GM21515 (cell line): ENCODE measurements around the gene NPEPL1.

Experiments used
- ATAC-seq: cut with Tn5 transposase; IDR thresholded peaks from one replicate; pipeline ENCODE4 v1.9.1; 2021; ENCODE audit not compliant: unreplicated experiment

NPEPL1 gene

DNA sequence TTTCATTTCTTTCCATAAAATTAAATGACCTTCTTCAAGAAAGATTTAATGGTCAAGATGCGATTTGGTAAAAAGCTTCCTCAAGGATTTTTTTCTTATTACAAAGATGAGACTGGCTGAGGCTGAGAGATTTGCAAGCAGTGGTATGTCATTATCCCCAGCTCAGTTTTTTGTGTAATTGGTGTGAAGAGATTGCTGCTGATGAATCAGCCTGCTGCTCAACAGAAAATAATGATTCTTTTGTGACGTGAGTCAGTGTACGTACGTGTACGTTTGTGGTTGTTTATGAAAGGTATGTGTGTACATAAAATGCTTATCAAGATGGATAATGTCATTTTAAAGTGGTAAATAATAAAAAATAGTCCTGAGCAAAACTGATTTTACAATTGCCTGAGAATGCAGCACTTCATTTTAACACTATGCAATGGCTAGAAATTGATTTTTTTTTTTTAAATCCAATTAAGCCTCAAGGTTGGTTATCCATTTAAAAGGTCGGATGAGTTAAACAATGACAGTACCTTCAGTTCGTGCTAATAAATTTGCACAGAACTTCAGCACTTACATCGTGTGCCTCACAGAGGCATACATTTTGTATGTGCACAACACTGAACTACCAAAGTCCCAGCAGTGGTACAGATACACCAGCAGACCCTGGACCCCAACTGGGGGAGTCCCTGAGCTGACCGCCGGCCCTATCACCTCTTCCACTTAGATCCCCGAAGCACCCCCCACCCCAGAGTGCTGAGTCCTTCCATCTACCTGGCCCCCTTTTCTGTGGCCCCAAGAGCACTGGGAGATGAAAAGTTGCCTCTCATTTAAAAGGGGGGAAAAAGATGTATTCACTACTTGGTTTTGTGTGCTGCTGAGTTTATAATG lies 9.7 kb upstream of the NPEPL1 start:
- ATAC-seq: no peak

- ATAC-seq: no peak
These were observed 8.3 kb upstream of the NPEPL1 start for GRCh38 chr20:58684291-58684690.

DNA sequence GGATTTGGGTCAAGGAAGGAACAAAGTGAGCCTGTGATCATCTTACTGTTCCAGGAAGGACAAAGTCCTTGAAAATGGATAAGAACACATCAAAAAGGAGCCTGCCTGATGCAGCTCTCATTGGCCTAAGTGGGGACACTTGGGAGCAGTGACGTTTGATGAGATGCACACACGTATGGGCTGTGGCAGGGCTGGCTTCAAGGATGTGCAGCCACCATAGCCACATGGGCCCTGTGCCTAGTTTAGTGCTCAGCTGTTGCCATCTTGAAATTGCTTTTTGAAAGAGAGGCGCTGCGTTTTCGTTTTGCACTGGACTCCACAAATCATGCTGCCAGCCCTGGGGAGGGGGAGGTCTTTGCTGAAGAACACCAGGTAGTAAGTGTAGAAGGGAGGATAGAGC lies 6.6 kb upstream of the NPEPL1 start:
- ATAC-seq: no peak

GRCh38 chr20:58688414-58688813 lies 4.2 kb upstream of the NPEPL1 start:
- no peak for ATAC-seq

DNA sequence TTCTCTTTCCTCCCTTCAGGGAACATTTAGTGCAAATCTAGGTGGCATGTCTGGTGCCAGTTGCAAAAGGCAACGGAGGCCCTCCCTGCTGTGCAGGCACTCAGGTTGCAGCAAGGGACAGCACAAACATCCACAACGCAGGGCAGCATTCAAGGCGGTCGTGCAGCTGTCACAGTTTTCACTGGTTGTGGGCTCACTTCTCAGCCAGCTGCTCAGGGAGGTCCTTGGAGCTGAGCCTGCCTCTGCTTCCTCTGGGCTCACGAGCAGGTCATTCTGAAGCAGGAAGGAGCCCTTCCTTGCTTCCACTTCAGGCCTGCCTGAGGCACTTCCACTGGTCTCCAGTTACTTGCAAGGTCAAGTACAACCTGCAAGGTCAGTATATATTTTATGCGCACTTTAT lies 3.8 kb upstream of the NPEPL1 start:
- ATAC-seq: no peak

DNA sequence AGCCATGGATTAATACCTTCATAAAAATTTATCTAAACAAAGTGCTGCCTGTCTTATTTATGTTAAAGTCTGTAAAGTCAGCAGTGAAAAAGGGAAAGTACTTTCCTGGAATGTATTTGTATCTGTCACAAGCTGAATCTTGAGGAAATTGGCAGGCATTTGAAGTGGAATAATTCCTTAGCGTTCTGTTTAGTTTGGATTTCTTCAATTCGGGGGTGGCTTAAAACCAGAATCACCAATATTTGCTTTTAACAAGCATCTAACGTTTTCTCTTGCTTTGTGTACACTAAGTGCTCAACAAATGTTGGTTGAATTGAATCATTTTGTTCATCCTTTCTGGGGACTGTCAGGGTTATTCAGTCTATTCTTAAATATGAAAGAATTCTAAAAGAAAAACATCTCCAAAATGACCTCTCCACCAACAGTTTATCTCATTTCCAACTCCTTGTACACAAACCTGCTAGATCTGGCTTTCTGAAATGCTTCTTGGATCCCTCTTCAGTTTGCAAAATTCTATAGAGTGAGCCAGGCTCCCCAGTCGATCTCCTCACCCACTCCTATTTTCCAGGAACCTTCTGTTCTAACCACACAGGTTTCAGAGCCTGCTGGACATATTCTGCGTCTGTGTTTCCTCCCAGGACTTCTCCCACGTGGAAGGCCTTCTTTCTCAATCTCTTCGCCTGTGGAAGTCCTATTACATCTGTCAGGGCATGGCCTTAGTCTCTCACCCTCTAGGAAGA lies 2.0 kb upstream of the NPEPL1 start:
- no peak for ATAC-seq

GRCh38 chr20:58691773-58692578 lies 624 bp upstream of the NPEPL1 start:
- no peak for ATAC-seq

GRCh38 chr20:58693226-58694006 lies 816 bp downstream of the NPEPL1 start:
- ATAC-seq: no peak

DNA sequence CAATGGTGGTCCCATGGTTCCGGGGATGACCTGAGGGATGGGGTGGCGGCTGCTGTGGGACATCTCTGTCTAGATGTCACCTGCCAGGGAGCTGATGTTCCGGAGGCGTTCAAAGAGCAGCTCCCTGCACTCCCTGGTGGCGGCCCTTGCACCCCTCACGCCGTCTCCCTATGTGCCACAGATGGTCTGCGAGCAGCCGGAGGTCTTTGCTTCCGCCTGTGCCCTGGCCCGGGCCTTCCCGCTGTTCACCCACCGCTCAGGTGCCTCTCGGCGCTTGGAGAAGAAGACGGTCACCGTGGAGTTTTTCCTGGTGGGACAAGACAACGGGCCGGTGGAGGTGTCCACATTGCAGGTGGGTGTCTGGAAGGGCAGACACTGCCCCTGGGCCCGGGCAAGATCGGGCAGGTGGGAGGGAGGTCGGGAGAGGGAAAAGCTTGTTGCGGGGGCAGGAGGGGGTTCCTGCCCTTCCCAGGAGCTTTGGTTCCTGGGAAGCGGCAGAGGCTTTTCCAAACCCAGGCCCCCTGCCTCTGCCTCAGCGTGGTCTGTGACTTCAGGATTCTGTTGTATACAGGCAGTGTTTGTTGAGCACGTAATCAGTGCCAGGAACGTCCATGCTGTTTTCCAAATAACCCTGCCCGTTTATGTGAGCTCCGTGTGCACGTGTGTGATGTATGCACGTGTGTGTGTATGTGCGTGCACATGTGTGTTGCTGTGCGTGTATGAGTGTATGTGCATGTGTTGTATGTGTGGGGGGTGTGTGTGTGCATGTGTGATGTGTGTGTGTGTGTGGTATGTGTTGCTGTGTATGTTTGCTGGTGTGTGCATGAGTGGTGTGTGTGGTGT lies 1.9 kb downstream of the NPEPL1 start:
- no peak for ATAC-seq

- no peak for ATAC-seq
These were observed 2.6 kb downstream of the NPEPL1 start for GRCh38 chr20:58695084-58695722.

GRCh38 chr20:58695895-58696375 lies 3.3 kb downstream of the NPEPL1 start:
- no peak for ATAC-seq

GRCh38 chr20:58696411-58696961 lies 3.9 kb downstream of the NPEPL1 start:
- no peak for ATAC-seq

DNA sequence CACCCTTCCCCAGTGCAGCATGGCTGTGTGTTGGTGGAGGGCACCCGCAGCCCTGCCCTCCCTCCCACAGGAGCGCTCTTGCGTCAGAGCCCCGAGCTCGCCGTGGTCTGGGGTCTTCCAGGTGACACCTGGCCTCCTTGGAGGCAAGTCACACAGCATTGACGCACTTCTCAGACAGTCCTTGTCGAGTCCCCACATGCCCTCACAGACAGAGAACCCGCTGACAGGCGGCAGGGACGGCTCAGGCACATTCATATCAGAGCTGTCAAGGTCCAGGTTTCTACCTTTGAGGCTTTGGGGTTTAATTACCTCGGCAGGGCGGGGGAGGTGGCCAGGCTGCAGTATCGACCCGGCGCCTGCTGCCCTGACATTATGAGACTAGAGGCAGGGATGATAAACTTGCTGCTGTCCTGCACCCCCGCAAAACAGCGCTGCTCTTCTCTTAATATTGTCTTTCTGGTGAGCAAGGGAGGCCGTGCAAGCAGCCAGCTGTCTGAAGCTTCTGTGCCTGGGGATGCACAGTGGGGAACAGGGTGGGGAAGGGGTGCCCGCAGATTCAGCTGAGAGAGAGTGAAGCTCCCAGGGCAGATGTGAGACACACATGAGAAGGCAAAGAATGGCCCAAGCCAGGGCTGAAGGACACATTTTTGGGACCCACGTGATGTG lies 4.7 kb downstream of the NPEPL1 start:
- no peak for ATAC-seq

GRCh38 chr20:58697867-58698703 lies 5.5 kb downstream of the NPEPL1 start:
- no peak for ATAC-seq

DNA sequence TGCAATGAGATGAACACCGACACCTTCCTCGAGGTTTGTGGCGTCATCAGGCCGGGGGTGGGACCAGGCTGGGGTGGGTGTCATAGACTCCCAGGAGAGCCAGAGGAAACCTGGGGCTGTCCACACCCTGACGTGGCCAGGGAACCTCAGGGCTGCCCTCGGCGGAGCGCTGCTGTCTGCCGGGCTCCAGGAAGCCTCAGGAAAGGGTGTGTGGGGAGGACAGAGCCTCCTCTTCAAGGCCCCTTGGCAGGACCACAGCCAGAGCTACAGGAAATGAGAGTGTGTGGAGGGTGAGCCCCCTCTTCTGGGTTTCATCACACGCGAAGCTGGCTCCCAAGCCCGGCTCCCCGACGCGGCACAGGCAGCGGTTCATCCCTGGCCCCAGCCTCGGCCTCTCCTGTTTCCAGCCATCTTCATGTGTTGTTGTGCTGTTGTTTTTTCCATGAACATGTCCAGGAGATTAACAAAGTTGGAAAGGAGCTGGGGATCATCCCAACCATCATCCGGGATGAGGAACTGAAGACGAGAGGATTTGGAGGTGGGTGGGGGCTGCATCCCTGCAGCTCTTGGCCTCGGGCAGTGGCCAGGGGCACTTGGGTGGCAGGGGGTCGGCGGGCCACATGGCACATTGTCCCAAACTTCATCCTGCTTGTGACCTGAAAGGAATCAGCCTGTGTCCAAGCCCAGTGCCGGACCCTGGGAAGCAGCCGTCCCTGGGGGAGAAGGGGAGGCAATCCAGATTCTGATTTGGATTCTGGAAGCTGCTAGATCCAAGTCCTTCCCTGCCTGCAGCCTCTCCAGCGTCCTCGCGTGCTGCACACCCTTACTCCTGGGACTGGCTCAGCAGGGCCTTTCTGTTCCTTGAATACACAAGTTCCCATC lies 6.4 kb downstream of the NPEPL1 start:
- no peak for ATAC-seq

- no peak for ATAC-seq
These were observed 7.1 kb downstream of the NPEPL1 start for GRCh38 chr20:58699623-58700107.
